HFF-Myc (cell line): ENCODE measurements around the gene PAX5.
A peak's percentile ranks its signal among the peaks of the same experiment; 100 is the strongest.

Source experiments
- DNase-seq: peaks from one replicate; pipeline ENCODE4 v3.0.0-alpha.2; 2011; ENCODE audit warnings: low read depth; ENCODE audit errors: extremely low read depth
- H3K4me3 ChIP-seq: replicated peaks from 2 replicates; pipeline ENCODE4 v1.5.1; 2011; ENCODE audit warnings: low read depth, mild to moderate bottlenecking, control low read depth, low read length
- TF ChIP-seq, protein P1 (sequence below): IDR thresholded peaks from 2 replicates; pipeline ENCODE4 v1.5.1; 2012; ENCODE audit warnings: mild to moderate bottlenecking, low read depth, low read length, control low read depth; ENCODE audit errors: missing control alignments

PAX5 gene

DNA sequence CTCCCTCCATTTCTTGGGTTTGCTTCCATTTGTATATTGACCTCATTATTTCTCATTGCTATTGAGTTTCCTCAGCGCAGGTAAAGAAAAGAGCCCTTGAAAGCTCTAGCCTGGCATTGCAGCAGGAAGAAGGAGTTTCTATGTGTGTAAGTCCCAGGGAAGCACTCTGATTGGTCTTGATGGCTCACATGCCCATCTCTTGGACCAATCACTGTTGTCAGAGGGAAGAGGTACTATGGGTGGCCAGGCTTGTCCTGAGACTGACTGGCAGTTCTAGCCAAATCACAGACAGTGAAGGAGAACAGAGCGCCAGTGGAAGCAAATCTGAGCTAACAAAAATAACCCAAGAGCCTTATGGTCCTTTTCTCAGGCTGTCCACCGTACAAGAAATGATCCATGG is 219.0 kb downstream of the PAX5 start:
- DNase-seq, result no peak
- TF ChIP-seq, protein P1, sequence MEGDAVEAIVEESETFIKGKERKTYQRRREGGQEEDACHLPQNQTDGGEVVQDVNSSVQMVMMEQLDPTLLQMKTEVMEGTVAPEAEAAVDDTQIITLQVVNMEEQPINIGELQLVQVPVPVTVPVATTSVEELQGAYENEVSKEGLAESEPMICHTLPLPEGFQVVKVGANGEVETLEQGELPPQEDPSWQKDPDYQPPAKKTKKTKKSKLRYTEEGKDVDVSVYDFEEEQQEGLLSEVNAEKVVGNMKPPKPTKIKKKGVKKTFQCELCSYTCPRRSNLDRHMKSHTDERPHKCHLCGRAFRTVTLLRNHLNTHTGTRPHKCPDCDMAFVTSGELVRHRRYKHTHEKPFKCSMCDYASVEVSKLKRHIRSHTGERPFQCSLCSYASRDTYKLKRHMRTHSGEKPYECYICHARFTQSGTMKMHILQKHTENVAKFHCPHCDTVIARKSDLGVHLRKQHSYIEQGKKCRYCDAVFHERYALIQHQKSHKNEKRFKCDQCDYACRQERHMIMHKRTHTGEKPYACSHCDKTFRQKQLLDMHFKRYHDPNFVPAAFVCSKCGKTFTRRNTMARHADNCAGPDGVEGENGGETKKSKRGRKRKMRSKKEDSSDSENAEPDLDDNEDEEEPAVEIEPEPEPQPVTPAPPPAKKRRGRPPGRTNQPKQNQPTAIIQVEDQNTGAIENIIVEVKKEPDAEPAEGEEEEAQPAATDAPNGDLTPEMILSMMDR, result no peak

DNA sequence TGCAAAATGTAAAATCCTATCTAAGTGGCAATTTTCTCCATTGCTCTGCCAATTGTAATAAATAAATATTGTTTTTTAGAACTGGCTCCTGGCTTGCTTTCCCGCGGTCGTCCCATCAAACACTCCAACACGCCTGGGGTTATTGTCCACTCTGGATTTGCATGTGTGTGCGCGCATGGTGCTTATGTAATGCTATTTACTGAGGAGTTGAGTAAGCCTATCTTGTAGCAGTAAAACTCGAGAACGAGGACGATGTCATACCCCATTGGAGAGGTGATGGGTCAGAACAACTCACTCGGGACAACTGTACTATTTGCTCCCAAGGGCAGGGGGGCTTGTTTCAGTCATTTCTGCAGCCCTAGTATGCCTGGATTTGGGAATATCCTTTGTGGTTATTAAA is 220.9 kb downstream of the PAX5 start:
- TF ChIP-seq, protein P1, result no peak
- no peak for DNase-seq
- no peak overlapping the region for H3K4me3 ChIP-seq

More for the DNA sequence above, 219.0 kb downstream of the PAX5 start:
- H3K4me3 ChIP-seq, result no peak overlapping the region

DNA sequence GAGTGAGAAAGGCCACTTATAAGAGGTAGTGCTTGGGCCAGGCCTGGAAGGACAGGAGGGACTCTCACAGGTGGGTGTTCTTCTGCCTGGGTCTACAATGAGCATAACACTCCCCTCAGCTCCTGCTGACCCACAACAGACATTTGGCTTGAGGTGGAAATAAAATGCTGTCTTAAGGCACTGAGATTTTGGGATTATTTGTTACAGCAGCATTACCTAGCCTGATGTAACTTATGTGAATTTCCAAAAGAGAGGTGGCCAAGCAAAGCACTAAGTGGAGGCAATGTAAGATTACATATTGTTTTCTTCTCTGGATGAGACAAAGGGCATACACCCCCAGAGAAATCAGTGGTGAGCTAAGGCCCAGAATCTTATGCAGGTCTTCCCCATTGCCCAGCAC is 221.5 kb downstream of the PAX5 start:
- no peak for DNase-seq
- TF ChIP-seq, protein P1, result no peak
- H3K4me3 ChIP-seq, result no peak overlapping the region

DNA sequence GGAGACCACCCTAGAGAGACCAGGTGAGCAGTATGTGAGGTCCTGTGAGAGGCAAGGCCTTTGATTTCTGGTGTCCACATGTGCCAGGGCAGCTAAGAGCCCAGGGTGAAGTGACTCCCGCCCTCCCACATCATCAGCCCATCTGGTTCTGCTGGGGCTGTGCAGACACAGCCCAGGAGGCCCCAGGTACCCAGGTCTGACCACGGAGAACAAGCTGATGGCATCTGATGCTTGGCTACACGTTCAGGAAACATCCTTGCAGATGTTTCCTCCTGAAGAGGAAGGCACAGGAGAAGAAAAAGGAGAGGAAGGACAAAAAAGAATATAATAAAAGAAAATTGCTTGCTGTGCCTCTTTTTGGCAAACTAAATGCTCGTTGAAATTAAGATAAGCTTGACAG is 225.8 kb downstream of the PAX5 start:
- H3K4me3 ChIP-seq, result no peak overlapping the region
- TF ChIP-seq, protein P1, result no peak
- DNase-seq, result no peak

DNA sequence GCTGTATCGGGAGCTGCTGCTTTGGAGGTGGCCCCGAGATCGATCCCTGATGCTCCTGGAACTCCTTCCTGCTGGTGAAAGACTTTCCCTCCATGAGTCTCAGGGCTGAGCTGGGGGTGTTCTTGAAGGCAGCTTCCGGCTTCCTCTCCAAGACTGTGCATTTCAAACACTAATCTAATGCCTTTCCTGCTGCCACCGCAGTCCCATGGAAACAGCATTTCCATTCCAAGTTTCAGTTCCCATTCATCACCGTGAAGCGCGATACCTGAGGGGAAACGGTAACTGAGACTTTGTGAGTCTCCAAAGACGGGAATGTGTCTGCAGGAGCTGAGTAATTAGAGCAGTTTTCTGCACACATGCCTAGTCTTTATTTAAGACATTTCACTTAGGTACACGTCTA is 230.1 kb downstream of the PAX5 start:
- DNase-seq, result no peak
- TF ChIP-seq, protein P1, result no peak
- H3K4me3 ChIP-seq, result no peak overlapping the region

DNA sequence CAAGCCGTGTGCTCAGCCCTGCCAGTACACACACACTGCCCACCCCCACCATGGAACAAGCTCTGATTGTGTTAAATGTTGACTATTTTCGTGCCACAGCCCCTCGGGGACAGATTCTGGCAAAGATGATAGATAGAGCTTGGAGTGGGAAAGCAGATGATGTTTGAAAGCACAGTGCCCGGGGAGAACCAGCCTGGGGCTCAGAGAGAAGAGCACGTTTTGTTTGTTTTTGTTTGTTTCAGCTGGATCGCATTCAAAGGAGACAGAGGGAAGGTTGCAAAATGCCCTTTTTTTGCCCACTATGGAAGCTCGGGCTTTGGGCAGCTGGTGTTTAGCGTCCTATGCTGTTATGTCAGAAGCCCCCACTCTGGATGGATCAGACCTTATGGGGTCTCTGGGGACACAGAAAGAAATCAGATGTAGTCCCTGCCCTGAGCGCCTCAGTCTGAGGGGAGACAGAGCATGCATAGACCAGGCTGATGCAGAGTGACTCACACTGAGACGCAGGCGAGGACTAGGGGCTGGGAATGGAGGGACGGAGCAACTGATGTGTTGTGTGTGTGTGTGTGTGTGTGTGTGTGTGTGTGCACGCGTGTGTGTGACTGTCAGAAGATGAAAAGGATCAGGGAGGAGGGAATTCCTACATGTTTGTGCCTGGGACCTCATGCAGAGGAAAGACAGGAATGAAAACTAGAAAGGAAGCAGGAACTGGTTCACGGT is 231.7 kb downstream of the PAX5 start:
- TF ChIP-seq, protein P1, result no peak
- DNase-seq, result peak; percentile 25
- H3K4me3 ChIP-seq, result no peak overlapping the region

DNA sequence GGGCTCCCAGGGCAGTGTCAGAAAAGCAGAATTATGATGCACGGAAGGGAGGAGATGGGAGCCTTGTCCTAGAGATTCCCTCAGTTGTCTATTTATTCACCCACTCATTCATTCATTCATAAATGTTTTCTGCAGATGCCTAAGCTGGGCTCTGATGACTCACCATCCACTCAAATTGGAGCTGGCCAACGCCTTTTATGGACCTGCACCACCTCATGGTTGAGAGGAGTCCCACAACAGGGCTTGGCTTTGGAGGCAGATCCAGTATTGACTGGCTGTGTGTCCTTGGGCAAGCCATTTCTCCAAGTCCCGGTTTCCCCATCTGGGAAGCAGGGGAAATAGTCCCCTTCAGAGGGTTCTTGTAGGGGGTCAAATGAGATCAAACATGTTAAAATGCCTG is 233.6 kb downstream of the PAX5 start:
- no peak for DNase-seq
- no peak overlapping the region for H3K4me3 ChIP-seq
- TF ChIP-seq, protein P1, result no peak
